Duodenal mucosa (tissue), 2 donors: ENCODE data around the gene GLT1D1.

Experiments
- H3K27ac ChIP-seq: one replicate; pipeline ENCODE4 v1.7.0; 2013; ENCODE audit warnings: low read depth, low read length
- H3K27me3 ChIP-seq, 2 donors: one replicate each; pipeline ENCODE4 v1.7.0; 2013; ENCODE audit warnings: low read length in 2 of 2, control low read depth in 1 of 2; ENCODE audit not compliant: insufficient read depth in 2 of 2, control insufficient read depth in 1 of 2
- H3K36me3 ChIP-seq, 2 donors: one replicate each; pipeline ENCODE4 v1.7.0; 2013; ENCODE audit warnings: low read length in 2 of 2, control low read depth in 1 of 2; ENCODE audit not compliant: insufficient read depth in 2 of 2, control insufficient read depth in 1 of 2
- H3K4me1 ChIP-seq, 2 donors: one replicate each; pipeline ENCODE4 v1.7.0; 2013; ENCODE audit warnings: low read length in 2 of 2, control low read depth in 1 of 2; ENCODE audit not compliant: insufficient read depth in 2 of 2, control insufficient read depth in 1 of 2
- H3K4me3 ChIP-seq, 2 donors: one replicate each; pipeline ENCODE4 v1.7.0; 2013; ENCODE audit warnings: low read length in 2 of 2, low read depth in 1 of 2
- H3K9ac ChIP-seq, 2 donors: one replicate each; pipeline ENCODE4 v1.7.0; 2013; ENCODE audit warnings: low read length in 2 of 2, low read depth in 1 of 2
- H3K9me3 ChIP-seq, 2 donors: one replicate each; pipeline ENCODE4 v1.7.0; 2013; ENCODE audit warnings: low read length in 2 of 2, control low read depth in 1 of 2; ENCODE audit not compliant: control insufficient read depth in 1 of 2

Gene GLT1D1

GRCh38 chr12:128820253-128820652 is 33.0 kb upstream of the GLT1D1 start:
- no peaks in the 10 kb centered on the region for H3K9me3 ChIP-seq
- no peak overlapping the region for H3K9ac ChIP-seq

DNA sequence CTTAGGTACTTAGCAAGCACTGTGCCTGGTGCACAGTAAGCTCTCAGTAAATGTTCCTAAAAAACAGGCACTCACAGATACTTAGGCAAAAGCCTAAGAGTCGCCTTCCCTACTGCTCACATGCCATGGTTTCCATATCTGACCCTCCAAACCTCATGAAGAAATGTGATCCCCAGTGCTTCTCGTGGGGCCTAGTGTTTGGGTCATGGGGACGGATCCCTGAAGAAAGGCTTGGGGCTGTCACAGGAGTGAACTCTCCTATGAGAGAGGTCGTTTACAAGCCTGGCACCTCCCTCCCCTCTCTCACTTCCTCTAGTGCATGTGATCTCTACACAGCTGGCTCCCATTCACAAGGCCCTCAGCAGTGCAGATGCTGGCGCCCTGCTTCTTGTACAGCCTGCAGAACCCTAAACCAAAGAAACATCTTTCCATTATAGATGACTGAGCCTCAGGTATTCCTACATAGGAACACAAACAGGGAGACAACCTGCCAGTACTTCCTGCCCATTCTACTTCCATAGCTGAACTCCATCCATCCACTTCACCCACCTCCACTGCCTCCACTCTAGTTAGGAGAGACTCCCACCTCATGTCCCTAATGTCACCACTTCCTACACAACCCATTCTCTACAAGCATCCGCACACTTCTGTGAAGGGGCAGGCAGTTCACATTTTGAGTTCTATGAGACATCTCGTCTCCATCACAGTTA is 32.4 kb upstream of the GLT1D1 start:
- H3K36me3 ChIP-seq: peaks cover 0 to 15% of the 10 kb centered on the region in 2 donors
- no peak overlapping the region for H3K27ac ChIP-seq
- H3K27me3 ChIP-seq: no peaks in the 10 kb centered on the region
- H3K4me3 ChIP-seq: peak overlapping the region in 1 of 2 donors; percentile 24
- H3K9ac ChIP-seq: peak overlapping the region in 1 of 2 donors; percentile 22
- H3K9me3 ChIP-seq: no peaks in the 10 kb centered on the region
- peaks cover 41 to 47% of the 10 kb centered on the region in 2 donors for H3K4me1 ChIP-seq

More at GRCh38 chr12:128820253-128820652, 33.0 kb upstream of the GLT1D1 start:
- no peaks in the 10 kb centered on the region for H3K27me3 ChIP-seq
- peaks cover 43 to 47% of the 10 kb centered on the region in 2 donors for H3K4me1 ChIP-seq
- no peak overlapping the region for H3K4me3 ChIP-seq
- H3K36me3 ChIP-seq: peaks cover 0 to 15% of the 10 kb centered on the region in 2 donors
- no peak overlapping the region for H3K27ac ChIP-seq

DNA sequence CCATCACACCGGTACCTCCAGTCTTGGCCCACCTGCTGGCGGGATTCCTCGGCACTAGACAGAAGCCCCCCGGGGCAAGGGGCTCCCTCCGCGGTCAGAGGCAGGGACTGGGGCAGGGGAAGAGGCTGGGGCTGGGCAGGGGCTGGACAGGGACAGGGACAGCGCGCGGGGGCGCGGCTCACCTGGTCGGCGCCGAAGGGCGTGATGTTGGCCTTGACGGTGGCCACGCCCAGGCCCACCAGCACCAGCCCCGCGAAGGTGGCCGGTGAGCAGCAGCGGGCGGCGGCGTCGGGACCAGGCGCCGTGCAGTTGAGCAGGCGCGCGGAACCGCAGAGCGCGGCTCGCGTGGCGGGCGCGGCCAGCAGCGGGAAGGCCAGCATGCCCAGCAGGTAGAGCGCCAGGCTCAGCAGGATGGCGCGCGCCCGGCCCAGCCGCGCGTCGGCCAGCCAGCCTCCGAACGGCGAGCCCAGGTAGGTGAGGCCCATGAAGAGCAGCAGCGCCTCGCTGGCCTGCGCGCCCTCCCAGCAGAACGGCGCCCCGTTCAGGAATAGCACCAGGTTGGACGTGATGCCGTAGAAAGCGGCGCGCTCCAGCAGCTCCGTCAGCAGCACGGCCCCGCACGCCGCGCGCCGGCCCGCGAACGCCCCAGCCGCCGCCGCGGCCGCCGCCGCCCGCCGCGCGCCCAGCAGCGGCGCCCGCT is 29.9 kb upstream of the GLT1D1 start:
- H3K4me1 ChIP-seq: peaks cover 26 to 40% of the 10 kb centered on the region in 2 donors
- H3K9ac ChIP-seq: peak overlapping the region; percentile 67 to 85
- no peaks in the 10 kb centered on the region for H3K9me3 ChIP-seq
- H3K27ac ChIP-seq: peak overlapping the region; percentile 79
- H3K27me3 ChIP-seq: no peaks in the 10 kb centered on the region
- peaks cover 0 to 15% of the 10 kb centered on the region in 2 donors for H3K36me3 ChIP-seq
- H3K4me3 ChIP-seq: peak overlapping the region; percentile 85 to 90

DNA sequence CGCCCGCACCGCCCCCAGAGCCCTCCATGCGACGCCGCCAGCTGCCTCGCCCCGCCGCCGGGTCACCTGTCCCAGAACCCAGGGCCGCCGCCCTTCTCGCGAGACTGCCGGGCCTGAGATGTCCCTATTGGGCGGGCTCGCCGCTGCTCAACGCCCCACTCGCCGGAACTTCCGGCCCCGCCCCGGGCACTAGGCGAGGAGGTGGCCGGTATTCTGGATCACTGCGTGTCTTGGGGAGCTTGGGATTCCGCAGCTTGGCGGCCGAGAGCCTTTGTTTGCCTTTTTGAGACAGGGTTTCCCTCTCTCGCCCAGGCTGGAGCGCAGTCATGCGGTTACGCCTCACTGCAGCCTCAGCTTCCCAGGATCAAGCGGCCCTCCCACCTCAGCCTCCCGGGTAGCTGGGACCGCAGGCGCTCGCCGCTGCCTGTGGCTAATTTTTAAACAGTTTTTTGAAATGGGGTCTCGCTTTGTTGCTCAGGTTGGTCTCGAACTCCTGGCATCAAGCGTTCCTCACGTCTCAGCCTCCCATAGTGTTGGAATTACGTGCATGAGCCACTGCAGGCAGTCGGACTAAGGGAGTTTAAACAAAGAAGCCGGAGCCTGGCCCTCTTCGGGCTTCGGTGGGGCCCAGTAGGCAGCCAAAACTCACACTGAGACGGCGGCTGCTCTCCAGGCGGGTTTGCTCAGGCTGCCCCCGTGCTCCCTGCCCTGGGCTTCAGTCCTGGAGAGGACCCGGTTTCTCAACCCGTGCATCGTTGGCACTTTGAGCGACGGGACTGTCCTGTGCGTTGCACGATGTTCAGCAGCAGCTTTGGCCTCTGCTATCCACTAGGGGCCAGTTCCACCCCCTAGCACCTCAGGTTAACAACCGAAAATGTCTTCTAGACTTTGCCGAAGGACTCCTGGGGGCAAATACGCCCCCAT is 29.1 kb upstream of the GLT1D1 start, which contains the start of gene SLC15A4:
TSS of gene SLC15A4 (minus strand) at position 43 of the 924 bp plus-strand sequence. CDS start at position 28, 15 bp downstream.
- no peaks in the 10 kb centered on the region for H3K27me3 ChIP-seq
- H3K4me1 ChIP-seq: peaks cover 20 to 40% of the 10 kb centered on the region in 2 donors
- peaks cover 0 to 15% of the 10 kb centered on the region in 2 donors for H3K36me3 ChIP-seq
- H3K27ac ChIP-seq: peak within 1 kb of the TSS; percentile 79
- H3K9ac ChIP-seq: peak within 1 kb of the TSS; percentile 82 to 98
- H3K9me3 ChIP-seq: no peaks in the 10 kb centered on the region
- peak within 1 kb of the TSS; percentile 93 to 97 for H3K4me3 ChIP-seq

DNA sequence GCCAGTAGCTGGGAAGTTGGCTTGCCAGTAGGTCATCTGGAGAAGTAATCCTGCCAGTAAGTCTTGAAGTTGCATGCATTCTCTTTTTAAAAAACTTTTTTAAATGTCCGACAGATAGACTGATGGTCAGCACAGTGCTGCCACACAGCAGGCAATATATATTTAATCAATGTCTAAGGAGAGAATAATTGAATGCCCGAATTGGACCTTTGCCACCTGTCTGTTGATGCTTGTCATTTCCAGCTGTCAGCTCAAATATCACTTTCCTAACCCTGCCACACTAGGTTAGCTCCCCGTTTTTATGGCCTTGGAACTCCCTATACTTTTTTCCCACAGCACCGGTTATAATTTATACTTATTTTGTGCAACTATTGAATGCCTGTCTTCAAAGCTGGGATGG is 27.4 kb upstream of the GLT1D1 start:
- Histone ChIP-seq H3K9ac (no peak overlapping the region), H3K27ac (no peak overlapping the region), H3K27me3 (no peaks in the 10 kb centered on the region), H3K4me3 (no peak overlapping the region), H3K36me3 (peaks cover 0 to 2% of the 10 kb centered on the region in 2 donors), H3K4me1 (peaks cover 12 to 28% of the 10 kb centered on the region in 2 donors), H3K9me3 (no peaks in the 10 kb centered on the region)

DNA sequence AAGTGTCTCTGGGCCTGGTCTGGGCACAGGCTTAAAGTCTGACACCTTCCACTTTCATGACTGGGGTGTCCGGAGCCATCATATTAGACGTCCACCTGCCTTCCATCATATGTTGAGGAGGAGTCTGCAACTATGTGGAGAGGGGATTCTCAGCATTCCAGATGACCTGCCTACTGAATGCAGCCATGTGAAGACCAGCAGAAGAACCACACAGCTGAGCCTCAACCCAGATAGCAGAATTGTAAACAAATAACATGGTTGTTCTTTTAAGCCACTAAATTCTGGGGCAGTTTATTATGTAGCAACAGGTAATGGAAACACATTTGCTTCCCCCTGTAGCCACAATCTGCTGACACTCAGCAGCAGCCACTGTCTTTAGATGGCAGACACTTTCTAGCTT is 25.6 kb upstream of the GLT1D1 start:
- H3K9me3 ChIP-seq: no peaks in the 10 kb centered on the region
- no peak overlapping the region for H3K27ac ChIP-seq
- H3K27me3 ChIP-seq: no peaks in the 10 kb centered on the region
- peaks cover 4 to 12% of the 10 kb centered on the region in 2 donors for H3K4me1 ChIP-seq
- no peaks in the 10 kb centered on the region for H3K36me3 ChIP-seq
- no peak overlapping the region for H3K4me3 ChIP-seq
- H3K9ac ChIP-seq: no peak overlapping the region

GRCh38 chr12:128829861-128830504 is 23.3 kb upstream of the GLT1D1 start:
- no peak overlapping the region for H3K9ac ChIP-seq
- H3K27me3 ChIP-seq: no peaks in the 10 kb centered on the region
- no peaks in the 10 kb centered on the region for H3K9me3 ChIP-seq
- no peaks in the 10 kb centered on the region for H3K36me3 ChIP-seq
- H3K4me1 ChIP-seq: peaks cover 0 to under 1% of the 10 kb centered on the region in 2 donors
- H3K4me3 ChIP-seq: no peak overlapping the region
- H3K27ac ChIP-seq: no peak overlapping the region

- H3K27ac ChIP-seq: no peak overlapping the region
- no peak overlapping the region for H3K9ac ChIP-seq
- no peaks in the 10 kb centered on the region for H3K36me3 ChIP-seq
- H3K9me3 ChIP-seq: no peaks in the 10 kb centered on the region
- no peaks in the 10 kb centered on the region for H3K27me3 ChIP-seq
- no peaks in the 10 kb centered on the region for H3K4me1 ChIP-seq
- H3K4me3 ChIP-seq: no peak overlapping the region
Observed at GRCh38 chr12:128830505-128830893, 22.8 kb upstream of the GLT1D1 start.

GRCh38 chr12:128833418-128833817 is 19.9 kb upstream of the GLT1D1 start:
- H3K9me3 ChIP-seq: no peaks in the 10 kb centered on the region
- no peaks in the 10 kb centered on the region for H3K4me1 ChIP-seq
- H3K36me3 ChIP-seq: no peaks in the 10 kb centered on the region
- no peak overlapping the region for H3K27ac ChIP-seq
- H3K9ac ChIP-seq: no peak overlapping the region
- H3K4me3 ChIP-seq: no peak overlapping the region
- H3K27me3 ChIP-seq: no peaks in the 10 kb centered on the region
